Lung (tissue), 12 donors: Measurements from ENCODE around the gene ANKRD55. TPM values are rescaled to one million over a fixed set of nuclear protein-coding genes. Genes with fewer than 3 reads are reported as not detected.

Experiments used
- ATAC-seq: fragments of 200-7000 bp; cut with Tn5 transposase; one replicate; pipeline ENCODE4 v1.9.1; 2020; ENCODE audit warnings: moderate number of reproducible peaks; ENCODE audit not compliant: insufficient read depth, low FRiP score
- DNase-seq, 3 donors: peaks; one replicate each; pipeline ENCODE4 v3.0.0-alpha.2; 2013 to 2017
- H3K27ac ChIP-seq, 2 donors: one replicate each; pipeline ENCODE4 v1.5.1; 2013; ENCODE audit warnings: mild to moderate bottlenecking in 2 of 2, moderate library complexity in 2 of 2, control low read depth in 1 of 2, inconsistent platforms in 1 of 2, low read depth in 1 of 2, low read length in 1 of 2
- H3K27me3 ChIP-seq, 3 donors: one replicate each; pipeline ENCODE4 v1.5.1; 2013; ENCODE audit warnings: low read length in 2 of 3; ENCODE audit not compliant: control insufficient read depth in 3 of 3, insufficient read depth in 3 of 3
- H3K36me3 ChIP-seq, 4 donors: one replicate each; pipeline ENCODE4 v1.5.1; 2013; ENCODE audit warnings: low read length in 4 of 4, mild to moderate bottlenecking in 1 of 4, moderate library complexity in 1 of 4; ENCODE audit not compliant: control insufficient read depth in 4 of 4, insufficient read depth in 4 of 4
- H3K4me1 ChIP-seq, 5 donors: one replicate each; pipeline ENCODE4 v1.5.1; 2013; ENCODE audit warnings: low read length in 5 of 5, mild to moderate bottlenecking in 2 of 5, moderate library complexity in 1 of 5; ENCODE audit not compliant: control insufficient read depth in 5 of 5, insufficient read depth in 5 of 5
- H3K4me3 ChIP-seq: one replicate; pipeline ENCODE4 v1.5.1; 2013; ENCODE audit warnings: mild to moderate bottlenecking, control low read depth, moderate library complexity
- H3K9ac ChIP-seq, 2 donors: one replicate each; pipeline ENCODE4 v1.5.1; 2013; ENCODE audit warnings: low read length in 2 of 2, control low read depth in 1 of 2; ENCODE audit not compliant: insufficient read depth in 1 of 2
- H3K9me3 ChIP-seq, 4 donors: one replicate each; pipeline ENCODE4 v1.5.1; 2013; ENCODE audit warnings: low read length in 3 of 4, mild to moderate bottlenecking in 1 of 4, moderate library complexity in 1 of 4; ENCODE audit not compliant: control insufficient read depth in 4 of 4, insufficient read depth in 3 of 4
- WGBS, 2 donors: extraction: QIAGEN DNeasy Blood & Tissue Kit; methylation state at CpG; one replicate each; pipeline ENCODE4 v1.1.7; 2013; 5-methylcytosine and 5-hydroxymethylcytosine counted together
- polyA plus RNA-seq, 2 donors: library from polyadenylated mRNA; stranded (reverse); fragments of 200-250 nt; gene quantifications; one replicate each; pipeline ENCODE4 v1.2.1, GENCODE V29; 2013
- total RNA-seq, 2 donors: library from RNA; depleted of rRNA in 1 of 2; stranded (reverse); fragments of >200 nt in 1 of 2; gene quantifications; one replicate each; pipeline ENCODE4 v1.2.1, GENCODE V29; 2014 to 2021
- TF ChIP-seq, protein P1 (sequence below): IDR thresholded peaks from 2 replicates; pipeline ENCODE4 v1.5.1; 2012; ENCODE audit warnings: mild to moderate bottlenecking; ENCODE audit errors: control extremely low read depth, extremely low read depth
- donor health status: control.
- donor health status: control.
- donor health status: Bipolar disorder and iron deficiency.
- donor health status: healthy.
- donor health status: DM: yes; HTN: yes; CAD: no.

The ANKRD55 gene
- total and polyA plus RNA-seq, 4 donors = 0.06 to 0.50 (median 0.28) TPM

DNA sequence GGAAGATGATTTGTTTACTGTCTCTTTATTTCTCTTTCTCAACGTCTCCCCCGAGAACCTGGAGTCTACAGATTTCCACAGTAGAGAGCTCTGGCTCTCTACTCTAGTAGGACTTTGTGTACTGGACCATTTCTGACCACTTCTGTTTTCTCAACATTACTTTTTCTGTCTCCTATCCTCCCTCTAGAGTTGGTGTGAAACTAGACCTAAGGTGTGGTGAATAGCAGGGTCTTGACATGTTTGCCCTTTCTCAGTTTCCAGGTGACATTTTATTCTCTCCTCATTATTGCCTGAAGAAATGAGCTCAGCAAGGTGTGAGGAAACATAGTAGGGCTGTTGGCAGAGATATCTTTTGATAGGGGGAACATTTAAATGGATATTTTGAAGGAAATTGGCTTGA is 176.3 kb downstream of the ANKRD55 start:
- Histone ChIP-seq H3K9me3 (peaks cover 0 to 7% (median 3%) of the 10 kb centered on the region in 4 donors), H3K9ac (no peak overlapping the region), H3K4me1 (peaks cover 0 to 5% (median 2%) of the 10 kb centered on the region in 5 donors), H3K27me3 (no peaks in the 10 kb centered on the region), H3K4me3 (no peak overlapping the region), H3K27ac (no peak overlapping the region), H3K36me3 (no peaks in the 10 kb centered on the region)
- TF ChIP-seq, protein P1, sequence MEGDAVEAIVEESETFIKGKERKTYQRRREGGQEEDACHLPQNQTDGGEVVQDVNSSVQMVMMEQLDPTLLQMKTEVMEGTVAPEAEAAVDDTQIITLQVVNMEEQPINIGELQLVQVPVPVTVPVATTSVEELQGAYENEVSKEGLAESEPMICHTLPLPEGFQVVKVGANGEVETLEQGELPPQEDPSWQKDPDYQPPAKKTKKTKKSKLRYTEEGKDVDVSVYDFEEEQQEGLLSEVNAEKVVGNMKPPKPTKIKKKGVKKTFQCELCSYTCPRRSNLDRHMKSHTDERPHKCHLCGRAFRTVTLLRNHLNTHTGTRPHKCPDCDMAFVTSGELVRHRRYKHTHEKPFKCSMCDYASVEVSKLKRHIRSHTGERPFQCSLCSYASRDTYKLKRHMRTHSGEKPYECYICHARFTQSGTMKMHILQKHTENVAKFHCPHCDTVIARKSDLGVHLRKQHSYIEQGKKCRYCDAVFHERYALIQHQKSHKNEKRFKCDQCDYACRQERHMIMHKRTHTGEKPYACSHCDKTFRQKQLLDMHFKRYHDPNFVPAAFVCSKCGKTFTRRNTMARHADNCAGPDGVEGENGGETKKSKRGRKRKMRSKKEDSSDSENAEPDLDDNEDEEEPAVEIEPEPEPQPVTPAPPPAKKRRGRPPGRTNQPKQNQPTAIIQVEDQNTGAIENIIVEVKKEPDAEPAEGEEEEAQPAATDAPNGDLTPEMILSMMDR = no peak
- ATAC-seq (no peak), DNase-seq (no peak)
- 94 to 98% methylated on average over 2 of the region's 2 CpGs for WGBS, 2 donors

GRCh38 chr5:56055859-56056258 is 177.3 kb downstream of the ANKRD55 start:
- Histone ChIP-seq H3K27me3 (no peaks in the 10 kb centered on the region), H3K4me3 (no peak overlapping the region), H3K4me1 (peaks cover 2 to 10% (median 4%) of the 10 kb centered on the region in 5 donors), H3K27ac (no peak overlapping the region), H3K9ac (no peak overlapping the region), H3K9me3 (peaks cover 0 to 7% (median under 1%) of the 10 kb centered on the region in 4 donors), H3K36me3 (no peaks in the 10 kb centered on the region)
- ATAC-seq (no peak), DNase-seq (no peak)
- TF ChIP-seq, protein P1 = no peak
- 56 to 64% methylated on average over 3 of the region's 3 CpGs for WGBS, 2 donors

- Histone ChIP-seq H3K36me3 (no peaks in the 10 kb centered on the region), H3K4me1 (peaks cover 4 to 16% (median 7%) of the 10 kb centered on the region in 5 donors), H3K27me3 (no peaks in the 10 kb centered on the region), H3K9ac (no peak overlapping the region), H3K9me3 (peaks cover 0 to 7% (median under 1%) of the 10 kb centered on the region in 4 donors), H3K27ac (no peak overlapping the region), H3K4me3 (no peak overlapping the region)
- no peak for DNase-seq
- no peak for ATAC-seq
- TF ChIP-seq, protein P1 = no peak
- WGBS, 2 donors = 94 to 100% methylated on average over 1 of the region's 1 CpG
Observed at GRCh38 chr5:56055287-56055686, 177.8 kb downstream of the ANKRD55 start.

GRCh38 chr5:56054666-56055065 is 178.5 kb downstream of the ANKRD55 start:
- Histone ChIP-seq H3K9ac (no peak overlapping the region), H3K36me3 (no peaks in the 10 kb centered on the region), H3K4me3 (no peak overlapping the region), H3K27me3 (no peaks in the 10 kb centered on the region), H3K4me1 (peaks cover 6 to 18% (median 7%) of the 10 kb centered on the region in 5 donors), H3K9me3 (peaks cover 0 to 7% (median under 1%) of the 10 kb centered on the region in 4 donors), H3K27ac (no peak overlapping the region)
- TF ChIP-seq, protein P1 = no peak
- WGBS, 2 donors = 83 to 92% methylated on average over 2 of the region's 2 CpGs
- ATAC-seq (no peak), DNase-seq (peak in 1 of 3 donors; percentile 41)
